Activated T-cell treated with anti-CD3 and anti-CD28 coated beads, Interleukin-2, amount 50 U/mL, for 24 hours (primary cell): Measurements from ENCODE around the gene MLLT1.

Source experiments
- DNase-seq: peaks from one replicate; pipeline ENCODE4 v3.0.0-alpha.2; 2020
- H3K27ac Mint-ChIP-seq: 2 replicates; pipeline ENCODE4 v1.8.0; 2020; ENCODE audit warnings: mild to moderate bottlenecking, mixed read lengths
- H3K27me3 Mint-ChIP-seq: 2 replicates; pipeline ENCODE4 v1.8.0; 2020; ENCODE audit warnings: mixed read lengths
- H3K36me3 Mint-ChIP-seq: 2 replicates; pipeline ENCODE4 v1.8.0; 2020; ENCODE audit warnings: low read depth, mixed read lengths
- H3K4me1 Mint-ChIP-seq: 2 replicates; pipeline ENCODE4 v1.8.0; 2020; ENCODE audit warnings: low read depth, mixed read lengths
- H3K4me3 Mint-ChIP-seq: 2 replicates; pipeline ENCODE4 v1.8.0; 2020; ENCODE audit warnings: mild to moderate bottlenecking, moderate library complexity, mixed read lengths
- H3K9me3 Mint-ChIP-seq: 2 replicates; pipeline ENCODE4 v1.8.0; 2020; ENCODE audit warnings: mixed read lengths

MLLT1 gene

DNA sequence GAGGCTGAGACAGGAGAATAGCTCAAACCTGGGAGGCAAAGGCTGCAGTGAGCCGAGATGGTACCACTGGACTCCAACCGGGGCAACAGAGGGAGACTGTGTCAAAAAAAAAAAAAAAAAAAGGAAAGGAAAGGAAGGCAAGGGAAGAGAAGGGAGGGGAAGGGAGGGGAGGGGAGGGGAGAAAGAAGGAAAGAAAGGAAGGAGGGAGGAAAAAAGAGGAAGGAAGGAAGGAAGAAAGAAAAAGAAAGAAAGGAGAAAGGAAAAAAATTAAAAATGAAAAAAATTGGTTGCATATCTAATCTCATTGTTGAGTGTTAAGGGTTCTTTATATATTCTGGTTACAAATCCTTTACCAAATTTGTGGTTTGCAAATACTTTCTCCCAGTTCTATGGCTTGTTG lies 98.7 kb downstream of the MLLT1 start:
- Mint-ChIP-seq H3K27ac (no peak overlapping the region), H3K9me3 (no peaks in the 10 kb centered on the region), H3K27me3 (peaks cover 59% of the 10 kb centered on the region), H3K4me3 (no peak overlapping the region), H3K4me1 (peaks cover 9% of the 10 kb centered on the region), H3K36me3 (no peaks in the 10 kb centered on the region)
- no peak for DNase-seq

DNA sequence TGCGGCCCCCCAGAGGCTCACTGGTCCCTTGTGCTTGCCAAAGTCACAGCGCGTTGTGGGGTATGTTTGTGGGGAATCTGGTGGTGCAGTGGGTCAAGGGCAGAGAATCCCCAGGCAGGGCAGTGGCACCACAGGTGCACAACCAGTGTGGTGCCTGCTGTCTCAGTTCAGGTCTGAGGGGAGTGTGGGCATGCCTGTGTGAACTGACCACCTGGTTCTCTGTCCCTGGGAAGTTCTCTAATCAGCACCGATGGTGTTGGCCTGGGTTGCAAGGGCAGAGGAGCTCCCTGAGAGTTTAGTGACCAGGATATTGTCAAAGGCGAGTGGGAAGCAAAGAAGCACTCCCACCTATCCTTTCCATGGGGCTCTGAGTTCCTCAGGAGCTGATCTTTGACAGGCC lies 106.6 kb downstream of the MLLT1 start:
- H3K36me3 Mint-ChIP-seq = no peaks in the 10 kb centered on the region
- DNase-seq = no peak

DNA sequence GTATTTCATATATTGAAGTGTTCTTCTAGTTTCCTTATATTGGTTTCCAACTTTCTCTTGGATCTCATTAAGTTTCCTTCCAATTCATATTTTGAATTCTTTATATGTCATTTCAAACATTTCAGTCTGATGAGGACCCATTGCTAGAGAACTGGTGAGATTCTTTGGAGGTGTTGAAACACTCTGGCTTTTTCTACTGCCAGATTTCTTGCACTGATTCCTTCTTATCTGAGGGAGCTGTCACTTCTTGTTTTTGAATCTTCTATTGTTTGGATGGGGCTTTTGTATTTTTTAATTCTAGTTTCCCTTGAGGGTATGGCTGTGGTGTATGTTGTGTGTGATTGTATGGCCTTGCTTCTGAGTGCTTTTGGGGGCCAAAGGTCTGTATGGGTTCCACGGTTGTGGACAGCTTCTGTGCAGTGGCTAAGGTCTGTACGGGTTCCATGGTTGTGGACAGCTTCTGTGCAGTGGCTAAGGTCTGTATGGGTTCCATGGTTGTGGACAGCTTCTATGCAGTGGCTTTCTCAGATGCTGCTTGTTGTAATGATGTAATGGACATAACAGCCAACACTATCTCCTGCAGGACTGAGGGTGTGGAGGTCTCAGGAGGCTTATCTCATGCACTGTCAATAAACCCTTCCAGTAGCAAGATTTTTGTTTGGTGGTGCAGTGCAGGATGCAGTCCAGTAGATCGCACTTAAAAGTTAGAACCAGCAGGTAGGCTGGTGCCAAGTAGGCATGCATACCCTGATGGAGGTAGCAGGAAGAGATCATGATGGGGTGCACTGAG lies 107.5 kb downstream of the MLLT1 start:
- no peak for DNase-seq
- Mint-ChIP-seq H3K27me3 (peaks cover 8% of the 10 kb centered on the region), H3K9me3 (peaks cover 5% of the 10 kb centered on the region), H3K4me3 (no peak overlapping the region), H3K4me1 (no peaks in the 10 kb centered on the region), H3K27ac (no peak overlapping the region), H3K36me3 (no peaks in the 10 kb centered on the region)

More for the DNA sequence above, 106.6 kb downstream of the MLLT1 start:
- Mint-ChIP-seq H3K27ac (no peak overlapping the region), H3K9me3 (peaks cover 5% of the 10 kb centered on the region), H3K4me1 (no peaks in the 10 kb centered on the region), H3K27me3 (peaks cover 8% of the 10 kb centered on the region), H3K4me3 (no peak overlapping the region)

DNA sequence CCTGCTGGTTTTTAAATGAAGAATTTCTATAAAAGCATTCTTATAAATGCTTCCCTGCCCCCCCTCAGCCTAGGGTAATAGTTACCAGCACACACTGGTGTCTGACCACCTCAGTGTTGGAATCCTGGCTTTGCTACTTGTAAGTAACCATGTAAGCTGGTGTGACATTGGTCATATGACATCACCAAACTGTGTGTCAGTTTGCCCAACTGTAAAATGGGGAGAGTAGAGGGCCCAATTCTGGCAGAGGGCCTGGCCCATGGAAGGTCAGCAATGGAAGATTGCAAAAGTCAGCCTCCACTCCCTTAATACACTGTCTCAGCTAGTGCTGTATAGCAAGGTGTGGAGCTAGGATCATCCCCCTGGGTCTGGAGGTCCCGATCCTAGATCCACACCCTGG lies 112.7 kb downstream of the MLLT1 start:
- Mint-ChIP-seq H3K4me3 (no peak overlapping the region), H3K27ac (no peak overlapping the region), H3K4me1 (no peaks in the 10 kb centered on the region), H3K9me3 (peaks cover 5% of the 10 kb centered on the region), H3K27me3 (peaks cover 1% of the 10 kb centered on the region), H3K36me3 (no peaks in the 10 kb centered on the region)
- DNase-seq = no peak

DNA sequence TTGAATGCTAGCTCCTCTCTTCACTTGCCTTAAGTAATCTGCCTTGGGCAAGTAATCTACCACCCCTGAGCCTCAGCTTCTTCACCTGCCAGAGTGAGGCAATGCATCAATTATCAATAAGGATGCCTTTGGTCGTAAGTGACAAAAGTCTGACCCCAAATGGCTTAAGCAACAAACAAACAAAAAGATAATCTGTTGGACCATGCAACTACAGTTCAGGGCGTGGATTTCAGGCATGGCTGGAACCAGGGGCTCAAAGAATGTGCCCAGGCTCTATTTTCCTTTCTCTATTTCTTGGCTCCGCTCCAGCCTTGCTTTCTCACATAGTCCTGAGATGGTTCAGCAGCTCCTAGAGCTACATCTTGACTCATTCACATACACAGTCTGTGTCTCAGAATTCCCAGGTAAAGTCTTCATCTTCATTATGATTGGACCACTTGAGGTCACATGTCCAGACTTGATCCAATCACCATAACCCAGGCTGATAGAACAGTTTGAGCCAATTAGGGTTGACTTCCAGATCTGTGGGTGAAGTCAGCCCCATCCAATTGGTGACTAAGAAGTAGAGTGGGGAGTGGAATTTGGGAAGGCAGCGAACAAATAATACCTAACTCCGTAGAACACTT lies 114.8 kb downstream of the MLLT1 start:
- Mint-ChIP-seq H3K4me1 (peaks cover 7% of the 10 kb centered on the region), H3K9me3 (peaks cover 6% of the 10 kb centered on the region), H3K27me3 (no peaks in the 10 kb centered on the region)

DNA sequence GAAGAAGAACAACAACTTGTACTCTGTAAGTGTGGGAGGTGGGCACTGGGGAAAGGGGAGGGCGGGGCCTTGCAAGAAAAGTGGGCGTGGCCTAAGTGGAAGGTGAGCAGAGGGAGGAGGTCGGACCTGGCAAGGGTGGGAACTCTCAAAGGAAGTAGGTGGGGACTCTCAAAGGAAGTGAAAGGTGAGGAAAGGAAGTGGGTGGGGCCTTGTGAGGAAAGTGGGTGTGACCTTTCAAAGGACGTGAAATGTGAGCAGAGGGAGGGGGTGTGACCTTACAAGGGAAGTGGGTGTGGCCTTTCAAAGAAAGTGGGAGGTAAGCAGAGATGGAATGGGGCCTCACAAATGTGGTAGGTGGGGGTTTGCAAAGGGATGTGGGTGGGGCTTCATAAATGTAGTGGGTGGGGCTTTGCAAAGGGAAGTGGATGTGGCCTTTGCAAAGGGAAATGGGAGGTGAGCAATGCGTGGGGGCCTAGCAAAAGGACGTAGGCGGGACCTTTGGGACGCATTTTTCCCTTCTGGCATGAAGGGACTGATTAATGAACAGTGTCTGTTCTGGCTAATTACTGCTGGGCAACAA lies 118.4 kb downstream of the MLLT1 start:
- DNase-seq = peak; percentile 44
- Mint-ChIP-seq H3K36me3 (no peaks in the 10 kb centered on the region), H3K27me3 (no peaks in the 10 kb centered on the region), H3K27ac (no peak overlapping the region), H3K9me3 (peaks cover 9% of the 10 kb centered on the region), H3K4me1 (peaks cover 7% of the 10 kb centered on the region), H3K4me3 (no peak overlapping the region)

More for the DNA sequence above, 114.8 kb downstream of the MLLT1 start:
- Mint-ChIP-seq H3K27ac (no peak overlapping the region), H3K36me3 (no peaks in the 10 kb centered on the region), H3K4me3 (no peak overlapping the region)
- DNase-seq = no peak
